ENCODE measurements around the gene JAKMIP3.

The JAKMIP3 gene

DNA sequence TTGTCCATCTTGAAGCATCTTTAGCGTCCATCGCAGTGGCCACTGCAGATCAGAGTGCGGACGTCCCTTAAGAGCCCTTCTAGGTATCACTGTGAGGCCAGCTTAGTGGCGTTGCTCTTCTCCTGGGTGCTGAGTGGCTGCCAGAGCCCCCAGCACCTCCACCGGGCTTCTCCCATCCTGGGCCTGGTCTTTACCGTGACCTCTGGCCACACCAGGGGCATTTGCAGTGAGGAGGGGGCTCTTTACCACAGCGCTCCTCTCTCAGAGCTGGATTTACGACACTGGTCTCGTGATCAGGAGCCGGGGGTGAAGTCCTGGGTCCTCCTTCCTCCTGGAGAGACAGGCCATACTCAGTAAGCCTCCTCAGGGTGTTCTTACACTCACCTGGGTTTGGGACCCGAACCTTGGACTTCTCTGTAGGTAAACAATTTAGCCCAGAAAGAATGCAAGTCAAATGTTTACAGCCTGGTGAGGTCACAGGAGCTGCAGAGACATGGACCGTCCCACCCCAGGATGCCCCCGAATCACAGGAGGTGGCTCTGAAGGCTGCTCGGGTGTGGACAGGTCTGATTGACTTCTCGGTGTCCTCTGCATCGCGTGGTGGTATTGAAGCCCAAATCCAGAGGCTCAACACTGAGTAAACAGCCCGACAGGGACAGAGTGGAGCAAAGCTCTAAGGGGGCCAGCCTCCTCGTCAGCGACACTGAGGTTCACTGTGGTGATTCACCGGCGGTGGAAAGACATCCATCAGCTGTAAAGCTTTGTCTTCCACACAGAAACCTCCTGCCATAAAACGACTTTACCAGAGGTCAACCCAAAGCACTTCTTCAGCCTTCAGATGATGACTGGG lies 33.0 kb downstream of the JAKMIP3 start:
- no peak for DNase-seq (ENCODE audit: low read depth, low spot score)

DNA sequence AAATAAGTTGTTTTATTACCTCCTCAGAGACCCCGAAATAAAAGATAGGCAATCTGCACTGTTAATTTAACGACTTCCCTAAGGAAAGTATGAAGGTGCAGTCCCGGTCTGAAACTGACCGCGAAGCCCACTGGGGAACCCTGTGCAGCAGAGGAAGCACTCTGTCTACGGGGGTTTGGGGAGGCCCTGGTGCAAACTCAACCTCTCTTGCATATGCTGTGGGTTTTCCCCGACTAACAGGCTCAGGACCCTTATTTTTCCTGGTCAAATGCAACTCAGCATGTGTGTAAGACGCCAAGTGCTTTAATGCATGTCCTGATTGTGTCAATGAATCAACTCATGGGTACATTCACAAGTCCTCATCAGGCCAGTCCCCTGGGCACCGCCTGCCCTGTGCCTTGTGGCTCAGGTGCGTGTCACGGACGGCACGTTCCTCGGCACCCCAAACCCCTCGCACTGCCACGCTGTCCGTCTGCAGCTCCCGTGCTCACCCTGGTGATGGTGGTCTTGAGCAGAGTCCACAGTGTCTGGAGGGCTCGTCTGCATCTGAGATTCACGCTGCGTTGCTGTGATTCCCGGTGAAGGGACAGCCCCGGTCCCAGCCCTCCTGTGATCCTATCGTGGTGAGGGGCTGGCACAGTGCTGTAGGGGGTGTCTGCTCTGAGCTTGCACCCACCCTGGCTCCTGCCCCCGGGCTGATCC lies 33.8 kb downstream of the JAKMIP3 start:
- DNase-seq (ENCODE audit: low read depth, low spot score) = no peak

DNA sequence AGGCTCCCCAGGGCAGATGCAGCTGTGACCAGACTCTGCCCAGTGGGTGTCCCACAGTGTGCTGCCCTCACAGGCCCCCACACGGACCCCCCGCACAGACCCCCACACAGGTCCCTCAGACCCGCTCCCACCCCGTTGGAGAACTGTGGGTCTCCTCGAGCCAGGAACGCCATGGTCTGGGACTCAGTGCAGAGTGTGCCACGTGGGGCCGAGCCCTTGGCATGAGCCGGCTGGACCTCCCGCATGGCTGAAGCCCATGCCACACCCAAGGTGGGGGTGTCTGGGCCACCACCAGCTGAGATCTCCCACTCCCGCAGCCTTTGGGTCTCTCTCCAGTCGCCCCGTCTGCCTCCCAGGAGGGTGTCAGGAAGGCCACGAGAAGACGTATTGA lies 34.3 kb downstream of the JAKMIP3 start:
- no peak for DNase-seq (ENCODE audit: low read depth, low spot score)

DNA sequence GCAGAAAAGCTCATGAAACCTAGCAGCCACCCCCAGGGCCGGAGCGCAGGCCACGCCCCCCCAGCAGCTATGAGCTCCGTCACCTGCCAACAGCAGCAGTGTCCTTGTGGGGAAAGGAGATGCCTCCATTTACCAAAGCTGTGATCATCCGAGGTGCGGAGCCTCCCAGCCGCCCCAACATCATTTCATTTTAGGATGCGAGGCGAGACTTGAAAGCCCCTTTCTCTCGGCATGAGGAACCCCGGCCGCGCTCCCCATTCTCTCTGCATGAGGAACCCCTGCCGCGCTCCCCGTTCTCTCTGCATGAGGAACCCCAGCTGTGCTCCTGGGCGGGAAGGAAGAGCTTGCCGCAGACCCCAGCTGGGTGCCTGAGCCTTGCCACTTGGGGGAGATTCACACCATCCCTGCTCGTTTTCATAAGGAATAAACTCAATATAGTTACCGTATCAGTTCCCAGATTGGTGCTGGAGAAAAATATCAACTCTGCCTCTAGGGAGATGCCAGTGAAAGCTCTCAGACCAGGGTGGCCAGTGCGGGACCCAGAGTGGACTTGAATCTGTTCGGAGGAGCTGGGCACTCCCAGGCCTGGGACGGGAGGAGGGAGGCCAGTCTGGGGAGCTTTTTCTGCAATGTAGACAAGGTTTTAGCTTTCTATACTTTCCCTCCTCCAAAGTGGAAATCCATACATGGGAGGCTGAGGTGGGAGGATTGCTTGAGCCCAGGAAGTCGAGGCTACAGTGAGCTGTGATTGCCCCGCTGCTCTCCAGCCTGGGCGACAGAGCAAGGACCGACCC lies 35.0 kb downstream of the JAKMIP3 start:
- no peak for DNase-seq (ENCODE audit: low read depth, low spot score)

DNA sequence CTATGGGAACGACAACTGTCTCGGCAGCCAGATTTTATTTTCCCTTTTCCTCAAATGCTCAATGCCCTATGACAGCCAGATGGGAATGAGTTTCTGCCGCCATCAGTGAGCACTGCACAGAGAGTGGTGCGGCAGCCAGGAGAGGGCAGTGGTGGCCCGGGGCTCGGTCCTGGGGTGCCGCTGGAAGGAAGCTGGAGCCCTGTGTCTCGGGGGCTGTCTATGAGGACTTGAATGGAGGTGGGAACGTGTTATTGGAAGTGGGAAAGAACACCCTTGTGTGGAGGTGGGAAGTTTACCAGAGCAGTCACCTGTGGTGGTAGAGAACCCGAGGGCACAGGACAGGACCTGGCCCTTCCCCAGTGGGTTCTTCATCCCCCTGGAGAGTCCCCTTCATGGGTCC lies 35.8 kb downstream of the JAKMIP3 start:
- DNase-seq (ENCODE audit: low read depth, low spot score) = no peak

DNA sequence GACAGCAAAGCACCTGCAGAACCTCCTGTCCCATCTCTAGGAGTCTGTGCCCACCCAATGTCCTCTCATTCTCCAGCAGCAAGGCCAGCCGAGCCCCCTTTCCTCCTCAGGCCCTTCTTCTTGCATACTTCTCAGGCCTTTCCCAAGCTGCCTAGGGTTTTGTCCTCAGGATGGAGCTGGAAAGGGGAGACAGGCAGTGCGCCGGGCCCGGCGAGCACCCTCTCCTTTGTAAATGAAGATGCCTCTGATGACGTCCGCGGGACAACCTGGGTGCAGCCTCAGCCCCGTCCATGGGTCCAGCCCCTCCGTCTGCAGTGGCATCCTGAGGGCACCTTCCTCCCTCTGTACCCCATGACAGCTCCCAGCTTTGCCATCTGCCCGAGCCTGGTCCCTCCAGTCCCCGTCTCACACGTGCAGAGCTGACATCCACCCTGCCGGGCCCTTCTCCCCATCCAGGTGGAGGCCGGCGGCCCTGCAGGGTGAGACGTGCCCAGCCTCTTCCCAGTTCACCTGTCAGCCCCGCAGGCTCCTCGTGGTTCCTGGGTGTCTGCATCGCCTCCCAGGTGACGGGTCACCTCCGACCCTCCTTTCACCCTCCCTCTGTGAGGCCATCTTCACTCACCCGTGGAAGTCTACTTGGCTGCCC lies 36.4 kb downstream of the JAKMIP3 start:
- no peak for DNase-seq (ENCODE audit: low read depth, low spot score)

DNA sequence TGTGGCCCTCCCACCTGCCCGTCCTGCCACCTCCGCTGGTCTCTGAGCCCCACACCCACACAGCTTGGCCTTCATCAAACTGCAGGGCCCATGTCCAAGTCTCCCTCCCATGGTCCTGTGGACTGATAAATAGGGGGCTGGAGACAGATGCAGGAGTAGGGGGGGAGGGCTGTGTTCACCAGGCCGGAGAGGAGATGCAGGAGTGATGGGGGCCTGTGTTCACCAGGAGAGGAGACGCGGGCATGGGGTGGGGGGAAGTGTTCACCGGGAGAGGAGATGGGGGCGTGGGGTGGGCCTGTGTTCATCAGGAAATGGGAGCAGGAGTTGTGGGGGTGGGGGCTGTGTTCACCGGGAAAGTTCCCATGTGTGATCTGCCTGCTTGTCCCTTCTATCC lies 37.0 kb downstream of the JAKMIP3 start:
- DNase-seq (ENCODE audit: low read depth, low spot score) = no peak

DNA sequence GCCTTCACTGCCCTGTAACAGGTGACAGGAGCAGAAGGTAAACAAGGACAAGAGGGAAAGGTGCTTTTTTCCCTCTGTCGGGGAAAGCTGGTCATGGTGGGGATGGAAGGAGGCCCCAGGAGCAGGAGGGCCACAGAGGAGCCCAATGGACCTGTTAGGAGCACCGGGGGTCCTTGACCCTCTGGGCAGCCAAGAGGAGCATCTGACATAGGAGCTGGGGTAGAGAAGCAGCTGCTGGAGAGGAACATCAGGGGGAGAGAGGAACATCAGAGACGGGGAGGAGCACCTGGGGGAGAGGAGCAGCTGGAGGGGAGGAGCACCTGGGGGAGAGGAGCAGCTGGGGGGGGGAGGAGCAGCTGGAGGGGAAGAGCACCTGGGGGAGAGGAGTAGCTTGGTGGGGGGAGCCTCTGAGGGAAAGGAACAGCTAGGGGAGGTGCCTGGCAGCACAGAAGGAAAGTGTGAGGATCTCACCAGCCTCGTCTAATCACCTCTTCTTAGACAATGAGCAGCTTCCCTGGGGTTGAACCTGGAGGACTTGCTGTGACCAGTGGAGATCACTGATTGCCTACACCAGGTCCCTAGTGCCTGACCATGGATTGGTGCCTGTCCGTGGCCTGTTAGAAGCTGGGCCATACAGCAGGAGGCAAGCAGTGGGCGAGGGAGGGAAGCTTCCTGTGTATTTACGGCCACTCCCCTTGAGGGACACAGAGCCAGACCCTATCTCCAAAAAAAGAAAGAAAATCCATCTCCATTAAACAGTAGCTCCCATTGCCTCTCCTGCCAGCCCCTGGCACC lies 37.6 kb downstream of the JAKMIP3 start:
- no peak for DNase-seq (ENCODE audit: low read depth, low spot score)

DNA sequence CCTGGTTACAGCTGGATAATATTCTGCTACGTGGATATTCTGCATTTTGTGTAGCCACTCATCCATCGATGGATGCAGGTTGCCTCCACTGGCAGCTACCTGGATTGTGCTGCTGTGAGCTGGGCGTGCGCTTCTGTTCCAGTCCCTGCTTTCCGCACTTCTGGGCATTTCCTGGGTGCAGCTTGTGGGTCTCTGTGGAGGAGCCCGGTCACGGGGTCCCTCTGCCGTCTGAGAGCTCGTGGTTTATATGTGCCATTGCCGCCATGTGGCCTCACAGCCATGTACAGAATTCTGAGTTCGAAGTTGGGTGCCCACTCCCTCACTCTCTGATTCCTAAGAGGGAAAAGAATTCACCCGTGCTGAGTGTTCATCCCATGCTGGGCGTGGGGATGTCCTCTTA lies 38.3 kb downstream of the JAKMIP3 start:
- no peak for DNase-seq (ENCODE audit: low read depth, low spot score)

DNA sequence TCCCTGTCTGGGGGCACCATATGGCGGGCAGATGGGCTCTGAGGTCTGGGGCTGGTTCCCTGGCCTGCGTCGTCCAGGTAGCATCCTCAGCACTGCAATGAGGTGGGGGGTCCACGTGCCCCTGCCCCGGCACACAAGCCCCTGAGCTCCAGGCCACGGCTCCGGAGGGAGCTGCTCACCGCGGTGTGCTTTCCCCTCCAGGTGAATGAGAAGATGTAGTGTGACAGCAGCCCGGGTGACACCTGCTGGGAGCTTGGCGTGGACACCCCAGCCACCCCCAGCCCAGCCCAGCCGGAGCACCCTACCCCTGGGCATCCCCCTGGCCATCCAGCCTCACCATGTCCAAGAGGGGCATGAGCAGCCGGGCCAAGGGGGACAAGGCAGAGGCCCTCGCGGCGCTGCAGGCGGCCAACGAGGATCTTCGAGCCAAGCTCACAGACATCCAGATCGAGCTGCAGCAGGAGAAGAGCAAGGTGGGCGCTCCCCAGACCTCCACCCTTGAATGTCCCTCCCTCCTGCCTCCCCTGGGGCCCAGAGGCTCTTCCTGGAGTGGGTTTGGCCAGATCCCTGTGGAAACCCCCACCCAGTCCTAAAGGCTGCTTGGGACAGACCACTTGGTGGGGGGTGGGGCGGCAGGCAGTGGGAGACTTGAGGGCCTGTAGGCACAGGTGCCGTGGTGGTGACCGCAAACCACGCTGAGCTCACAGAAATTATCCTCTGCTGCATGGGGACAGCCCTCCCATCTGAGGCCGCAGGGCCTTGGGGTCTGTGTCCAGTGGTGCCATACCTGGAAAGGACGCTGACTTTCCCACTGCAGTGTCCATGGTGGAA lies 38.9 kb downstream of the JAKMIP3 start:
- no peak for DNase-seq (ENCODE audit: low read depth, low spot score)

DNA sequence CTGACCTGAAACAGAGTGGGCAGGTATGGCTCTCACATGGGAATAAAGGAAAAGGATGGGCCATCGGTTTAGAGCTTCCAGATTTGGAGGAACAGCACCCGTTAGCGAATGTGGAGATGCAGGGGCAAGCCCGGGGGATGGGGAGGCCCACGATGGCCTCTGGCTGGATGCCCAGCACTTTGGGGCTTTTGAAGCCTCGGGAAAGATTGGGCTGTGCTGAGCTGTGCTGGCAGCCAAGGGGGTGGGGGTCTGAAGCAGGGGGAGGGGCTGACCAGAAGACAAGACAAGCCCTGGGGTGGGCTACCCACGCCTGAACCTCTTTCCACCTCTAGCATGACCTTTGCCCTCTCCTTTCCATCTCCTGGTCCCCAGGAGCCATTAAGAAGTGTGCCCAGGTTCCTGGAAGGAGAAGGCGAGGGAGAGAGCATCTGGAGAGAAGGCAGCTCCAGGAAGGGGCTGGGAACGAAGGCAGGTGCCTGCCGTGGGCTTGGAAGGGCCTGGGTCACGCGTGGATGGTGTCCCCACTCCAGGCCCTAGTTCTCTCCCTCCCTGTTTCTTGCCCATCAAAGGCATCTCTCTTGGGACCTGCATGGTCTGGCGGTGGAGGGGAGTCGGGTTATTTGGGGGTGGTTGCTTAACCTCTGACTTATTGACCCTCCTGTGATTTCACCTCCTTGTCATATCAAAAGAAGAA lies 39.7 kb downstream of the JAKMIP3 start:
- no peak for DNase-seq (ENCODE audit: low read depth, low spot score)

DNA sequence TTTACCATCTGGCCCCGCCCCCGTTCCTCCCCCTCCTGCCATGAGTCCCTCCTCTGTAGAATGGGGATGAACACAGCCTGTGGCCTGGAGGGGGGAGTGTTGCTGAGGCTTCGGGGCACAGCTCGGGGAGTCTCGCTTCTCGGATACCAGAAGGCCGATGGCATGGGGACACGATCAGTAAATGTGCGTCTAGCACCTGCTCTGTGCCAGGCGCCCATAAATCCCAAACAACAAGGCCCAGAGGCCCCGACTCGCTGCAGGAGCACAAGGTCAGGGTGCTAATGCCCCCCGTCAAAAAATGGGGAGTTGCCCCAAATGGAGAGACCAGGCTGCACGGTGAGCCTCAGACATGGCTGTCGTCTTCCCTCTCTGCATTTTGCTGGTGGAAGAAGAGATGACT lies 40.7 kb downstream of the JAKMIP3 start:
- DNase-seq (ENCODE audit: low read depth, low spot score) = no peak

DNA sequence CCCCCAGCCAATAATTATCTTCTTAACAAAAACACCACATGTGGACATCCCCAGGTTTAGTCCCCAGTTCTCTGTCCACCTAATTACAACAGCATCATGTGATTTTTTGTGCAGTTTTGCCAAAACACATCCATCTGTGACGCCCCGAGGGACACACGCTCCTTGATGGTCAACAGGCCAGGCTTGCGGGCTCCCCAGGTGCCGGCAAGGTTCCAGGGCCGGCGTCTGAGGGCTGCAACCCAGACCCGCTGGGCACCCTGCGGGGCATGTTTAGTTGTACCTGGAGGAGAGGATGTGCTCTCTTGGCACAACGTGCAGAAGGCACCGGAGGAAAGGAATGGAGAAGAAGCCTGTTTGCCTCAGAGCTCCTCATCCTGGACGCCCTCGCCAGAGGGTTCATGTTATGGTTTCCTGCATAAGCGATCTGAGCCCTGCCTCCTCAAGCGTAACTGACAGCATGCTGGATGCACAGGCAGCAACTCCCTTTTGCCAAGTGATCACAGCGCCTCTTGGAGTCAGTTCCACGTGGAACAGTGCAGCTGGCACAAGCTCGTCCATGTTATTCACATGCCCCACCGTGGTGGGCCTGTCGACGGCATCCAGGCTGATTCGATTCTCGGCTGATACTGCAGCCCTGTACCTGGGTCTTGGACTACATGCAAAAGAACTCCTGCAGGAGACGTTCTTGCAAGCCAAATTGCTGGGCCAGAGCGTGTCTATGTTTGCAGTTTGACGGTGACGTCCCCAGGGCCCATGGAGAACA lies 41.6 kb downstream of the JAKMIP3 start:
- DNase-seq (ENCODE audit: low read depth, low spot score) = no peak

DNA sequence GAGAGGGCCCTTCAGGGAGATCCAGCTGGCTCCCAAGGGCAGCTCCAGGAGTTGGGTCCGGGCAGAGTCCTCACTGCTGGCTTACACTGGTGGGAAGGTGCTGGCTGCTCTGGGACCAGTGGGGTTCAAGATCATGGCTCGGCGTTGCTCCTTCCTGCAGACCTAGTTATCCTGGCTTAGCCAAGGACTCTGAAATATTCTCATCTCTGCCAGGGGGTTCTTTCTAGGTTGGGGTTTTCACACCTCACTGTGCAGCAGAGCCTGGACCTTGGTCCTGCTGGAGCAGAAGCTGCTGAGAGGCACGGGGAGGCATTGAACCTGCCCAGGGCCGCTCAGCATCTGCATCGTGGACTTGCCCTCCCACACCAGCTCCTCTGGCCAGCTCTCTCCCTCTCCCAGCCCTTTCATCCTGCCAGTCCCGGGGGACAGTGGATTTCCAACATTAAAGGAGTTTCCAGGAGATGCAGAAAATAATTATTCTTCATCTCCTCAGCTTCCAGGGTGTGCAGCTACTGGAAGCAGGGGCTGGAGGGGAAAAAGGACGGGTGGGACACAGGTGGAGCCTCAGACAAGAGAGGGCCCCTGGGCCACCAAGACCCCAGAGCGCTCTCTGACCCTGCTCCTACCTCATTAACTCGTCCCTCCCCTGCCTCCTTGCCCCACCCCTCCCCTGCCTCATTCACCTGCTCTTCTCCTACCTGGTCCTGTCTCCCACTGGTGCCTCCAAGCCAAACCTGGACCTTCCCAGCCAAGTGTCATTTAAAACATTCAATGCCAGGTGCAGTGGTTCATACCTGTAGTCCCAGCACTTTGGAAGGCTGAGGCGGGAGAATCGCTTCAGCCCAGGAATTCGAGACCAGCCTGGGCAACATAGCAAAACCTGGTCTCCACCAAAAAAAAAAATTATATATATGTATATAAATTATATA lies 42.5 kb downstream of the JAKMIP3 start:
- DNase-seq (ENCODE audit: low read depth, low spot score) = no peak

DNA sequence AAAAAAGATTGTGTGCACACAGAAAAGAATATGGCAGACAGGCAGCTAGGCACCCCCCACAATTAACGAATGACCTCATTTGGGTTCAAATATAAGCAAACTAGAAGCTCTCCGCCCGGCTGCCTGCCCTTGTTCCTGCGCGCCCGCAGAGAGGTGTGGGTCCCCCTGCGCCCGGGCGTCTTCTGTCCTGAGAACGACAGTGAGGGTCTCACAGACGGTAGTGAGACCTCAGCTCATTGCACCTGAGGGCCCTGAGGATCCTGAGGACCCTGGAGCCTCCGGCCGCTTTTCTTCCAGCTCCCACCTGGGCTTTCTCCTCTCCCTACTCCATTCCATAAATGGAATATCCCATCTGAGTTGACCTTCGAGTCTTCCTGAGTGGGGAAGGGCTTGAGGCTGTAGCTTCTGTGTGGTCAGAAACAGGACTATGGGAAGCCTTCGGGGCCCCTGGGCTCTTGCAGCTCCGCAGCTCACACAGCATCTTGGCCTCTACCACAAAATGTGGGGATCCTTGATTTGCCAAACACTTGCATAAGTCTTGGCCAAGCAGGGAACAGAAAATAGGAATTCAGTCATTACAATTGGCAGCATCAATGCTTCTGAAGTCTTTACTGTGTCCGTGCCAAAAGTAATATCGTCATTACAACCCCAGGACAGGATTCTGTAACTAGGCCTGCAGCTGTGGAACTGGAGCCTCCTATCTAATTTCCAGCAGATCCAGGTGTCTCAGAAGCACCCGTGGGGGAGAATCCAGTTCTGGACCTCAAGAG lies 43.8 kb downstream of the JAKMIP3 start:
- DNase-seq (ENCODE audit: low read depth, low spot score) = no peak

DNA sequence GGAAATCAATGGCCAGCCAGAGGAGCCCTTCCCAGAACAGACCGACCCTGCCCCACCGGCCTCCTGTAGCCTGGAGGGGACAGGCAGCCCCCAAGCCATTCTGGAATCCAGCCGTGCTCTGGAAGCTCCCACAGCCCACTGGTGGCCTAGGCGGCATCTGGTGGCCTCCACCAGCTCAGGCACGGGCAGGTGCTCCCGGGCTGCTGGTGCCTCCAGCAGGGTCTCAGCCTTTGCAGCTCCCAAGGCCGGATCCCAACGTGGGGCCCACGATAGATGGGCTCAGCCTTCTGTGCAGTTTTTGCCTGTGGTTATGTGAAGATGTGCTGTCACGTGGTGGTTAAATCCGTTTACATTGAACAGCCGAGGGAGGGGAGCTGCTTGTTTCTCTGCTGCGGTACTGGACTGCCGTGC lies 44.4 kb downstream of the JAKMIP3 start:
- DNase-seq (ENCODE audit: low read depth, low spot score) = no peak

DNA sequence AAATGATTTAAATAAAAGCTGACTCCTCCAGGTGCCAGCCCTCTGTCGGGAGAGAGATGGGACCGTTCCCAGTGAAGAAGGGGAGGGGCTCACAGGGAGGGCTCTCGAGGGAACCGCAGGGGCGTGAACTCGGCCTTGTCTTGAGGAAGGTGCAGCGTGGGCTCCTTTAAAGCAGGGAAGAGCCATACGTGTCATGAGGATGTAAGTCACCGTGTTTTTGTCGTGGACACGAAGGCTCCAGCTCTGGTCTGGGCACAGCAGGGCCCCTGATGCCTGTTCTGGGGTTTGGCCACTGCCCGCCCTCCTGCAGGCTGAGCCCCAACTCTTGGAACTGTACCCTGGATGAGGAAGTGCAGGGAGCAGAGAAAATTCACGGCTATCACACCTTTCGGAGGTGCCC lies 45.0 kb downstream of the JAKMIP3 start:
- DNase-seq (ENCODE audit: low read depth, low spot score) = no peak
